ENCODE results near the gene TERB2. TPM values are rescaled to one million over a fixed set of nuclear protein-coding genes. Genes with fewer than 3 reads are reported as not detected.
"Not testable (repeated sequence)": the region's sequence is repeated elsewhere in the genome, so short reads cannot be mapped to it uniquely, and the experiment has no call there.

Gene TERB2
- polyA plus RNA-seq, 1 donor (not counting 4 experiments of a cell fraction or from before 2014, with no cell fraction given) = not detected

- H3K36me3 ChIP-seq (ENCODE audit: control insufficient read depth in 2 of 2, extremely low read depth in 1 of 2, insufficient read depth in 2 of 2, low read length in 2 of 2); H3K9me1 ChIP-seq (ENCODE audit: control insufficient read depth, extremely low read depth, insufficient read depth, low read length); H3K27me3 ChIP-seq (ENCODE audit: control insufficient read depth, extremely low read depth, insufficient read depth, low read length); H3K4me3 ChIP-seq (ENCODE audit: control insufficient read depth in 2 of 3, extremely low read depth in 1 of 3, insufficient read depth in 2 of 3, low read depth in 1 of 3, low read length in 3 of 3); DNase-seq (ENCODE audit: low read depth, low spot score); H2AFZ ChIP-seq (ENCODE audit: control insufficient read depth, low read length); H3K9ac ChIP-seq (ENCODE audit: control insufficient read depth, extremely low read depth, insufficient read depth, low read length); H3K9me3 ChIP-seq (ENCODE audit: control insufficient read depth, low read depth, low read length); H3K27ac ChIP-seq (ENCODE audit: control insufficient read depth, insufficient read depth, low read length); H3K4me1 ChIP-seq (ENCODE audit: control insufficient read depth, extremely low read depth, insufficient read depth, low read length); H4K20me1 ChIP-seq (ENCODE audit: control insufficient read depth, extremely low read depth, insufficient read depth, low read length); H3K79me2 ChIP-seq (ENCODE audit: control insufficient read depth, insufficient read depth, low read length); H3K4me2 ChIP-seq (ENCODE audit: control insufficient read depth, extremely low read depth, insufficient read depth, low read depth, low read length); dilution Hi-C loops (cut with MboI; ENCODE audit: extremely low pct_ligation_motif_present, low sequenced_read_pairs): not testable (repeated sequence)
- peak; percentile 34 for FAIRE-seq
Observed at GRCh38 chr15:44979617-44980339, 23.3 kb downstream of the TERB2 start.

GRCh38 chr15:44984144-44984543 is 27.7 kb downstream of the TERB2 start:
- H3K4me1 ChIP-seq (ENCODE audit: control insufficient read depth, extremely low read depth, insufficient read depth, low read length); H3K4me3 ChIP-seq (ENCODE audit: control insufficient read depth in 2 of 3, extremely low read depth in 1 of 3, insufficient read depth in 2 of 3, low read depth in 1 of 3, low read length in 3 of 3); FAIRE-seq; H3K4me2 ChIP-seq (ENCODE audit: control insufficient read depth, extremely low read depth, insufficient read depth, low read depth, low read length); H3K79me2 ChIP-seq (ENCODE audit: control insufficient read depth, insufficient read depth, low read length); H3K36me3 ChIP-seq (ENCODE audit: control insufficient read depth in 2 of 2, extremely low read depth in 1 of 2, insufficient read depth in 2 of 2, low read length in 2 of 2); DNase-seq (ENCODE audit: low read depth, low spot score); H4K20me1 ChIP-seq (ENCODE audit: control insufficient read depth, extremely low read depth, insufficient read depth, low read length); H3K27ac ChIP-seq (ENCODE audit: control insufficient read depth, insufficient read depth, low read length); H3K9ac ChIP-seq (ENCODE audit: control insufficient read depth, extremely low read depth, insufficient read depth, low read length); dilution Hi-C loops (cut with MboI; ENCODE audit: extremely low pct_ligation_motif_present, low sequenced_read_pairs); H2AFZ ChIP-seq (ENCODE audit: control insufficient read depth, low read length); H3K9me1 ChIP-seq (ENCODE audit: control insufficient read depth, extremely low read depth, insufficient read depth, low read length); H3K27me3 ChIP-seq (ENCODE audit: control insufficient read depth, extremely low read depth, insufficient read depth, low read length); H3K9me3 ChIP-seq (ENCODE audit: control insufficient read depth, low read depth, low read length): not testable (repeated sequence)

- H3K9ac ChIP-seq (ENCODE audit: control insufficient read depth, extremely low read depth, insufficient read depth, low read length); H3K9me3 ChIP-seq (ENCODE audit: control insufficient read depth, low read depth, low read length); H3K4me3 ChIP-seq (ENCODE audit: control insufficient read depth in 2 of 3, extremely low read depth in 1 of 3, insufficient read depth in 2 of 3, low read depth in 1 of 3, low read length in 3 of 3); dilution Hi-C loops (cut with MboI; ENCODE audit: extremely low pct_ligation_motif_present, low sequenced_read_pairs); H3K36me3 ChIP-seq (ENCODE audit: control insufficient read depth in 2 of 2, extremely low read depth in 1 of 2, insufficient read depth in 2 of 2, low read length in 2 of 2); H3K4me2 ChIP-seq (ENCODE audit: control insufficient read depth, extremely low read depth, insufficient read depth, low read depth, low read length); H2AFZ ChIP-seq (ENCODE audit: control insufficient read depth, low read length); H4K20me1 ChIP-seq (ENCODE audit: control insufficient read depth, extremely low read depth, insufficient read depth, low read length); FAIRE-seq; DNase-seq (ENCODE audit: low read depth, low spot score); H3K4me1 ChIP-seq (ENCODE audit: control insufficient read depth, extremely low read depth, insufficient read depth, low read length); H3K9me1 ChIP-seq (ENCODE audit: control insufficient read depth, extremely low read depth, insufficient read depth, low read length); H3K79me2 ChIP-seq (ENCODE audit: control insufficient read depth, insufficient read depth, low read length); H3K27ac ChIP-seq (ENCODE audit: control insufficient read depth, insufficient read depth, low read length); H3K27me3 ChIP-seq (ENCODE audit: control insufficient read depth, extremely low read depth, insufficient read depth, low read length): not testable (repeated sequence)
Observed at GRCh38 chr15:44986346-44987055, 30.0 kb downstream of the TERB2 start.

- H3K36me3 ChIP-seq (ENCODE audit: control insufficient read depth in 2 of 2, extremely low read depth in 1 of 2, insufficient read depth in 2 of 2, low read length in 2 of 2); H4K20me1 ChIP-seq (ENCODE audit: control insufficient read depth, extremely low read depth, insufficient read depth, low read length); H2AFZ ChIP-seq (ENCODE audit: control insufficient read depth, low read length); H3K4me3 ChIP-seq (ENCODE audit: control insufficient read depth in 2 of 3, extremely low read depth in 1 of 3, insufficient read depth in 2 of 3, low read depth in 1 of 3, low read length in 3 of 3); H3K9ac ChIP-seq (ENCODE audit: control insufficient read depth, extremely low read depth, insufficient read depth, low read length); DNase-seq (ENCODE audit: low read depth, low spot score); H3K9me3 ChIP-seq (ENCODE audit: control insufficient read depth, low read depth, low read length); dilution Hi-C loops (cut with MboI; ENCODE audit: extremely low pct_ligation_motif_present, low sequenced_read_pairs); H3K4me1 ChIP-seq (ENCODE audit: control insufficient read depth, extremely low read depth, insufficient read depth, low read length); H3K4me2 ChIP-seq (ENCODE audit: control insufficient read depth, extremely low read depth, insufficient read depth, low read depth, low read length); H3K9me1 ChIP-seq (ENCODE audit: control insufficient read depth, extremely low read depth, insufficient read depth, low read length); H3K27me3 ChIP-seq (ENCODE audit: control insufficient read depth, extremely low read depth, insufficient read depth, low read length); H3K27ac ChIP-seq (ENCODE audit: control insufficient read depth, insufficient read depth, low read length); H3K79me2 ChIP-seq (ENCODE audit: control insufficient read depth, insufficient read depth, low read length): not testable (repeated sequence)
- peak; percentile 46 for FAIRE-seq
Observed at GRCh38 chr15:44987711-44988110, 31.2 kb downstream of the TERB2 start.
